Astrocyte of the cerebellum (primary cell): ENCODE data around the gene KRT72.

Source experiments
- DNase-seq: peaks from one replicate; pipeline ENCODE4 v3.0.0-alpha.2; 2011; ENCODE audit warnings: low read depth
- H3K4me3 ChIP-seq: 2 replicates; pipeline ENCODE4 v1.5.1; 2011; ENCODE audit warnings: mild to moderate bottlenecking, low read depth, low read length, moderate library complexity
- CTCF ChIP-seq: IDR thresholded peaks from 2 replicates; pipeline ENCODE4 v1.5.1; 2012; ENCODE audit warnings: low read length, low read depth, moderate library complexity, mild to moderate bottlenecking; ENCODE audit errors: missing control alignments
- in situ Hi-C: cut with HindIII; loops from 2 replicates; pipeline ENCODE4 v1.10.0; 2017; ENCODE audit warnings: low sequenced_read_pairs

KRT72 gene

GRCh38 chr12:52615912-52616311 is 14.6 kb upstream of the KRT72 start:
- DNase-seq: no peak
- in situ Hi-C loops: no loop called here
- TF ChIP-seq CTCF: no peak
- no peak overlapping the region for H3K4me3 ChIP-seq

DNA sequence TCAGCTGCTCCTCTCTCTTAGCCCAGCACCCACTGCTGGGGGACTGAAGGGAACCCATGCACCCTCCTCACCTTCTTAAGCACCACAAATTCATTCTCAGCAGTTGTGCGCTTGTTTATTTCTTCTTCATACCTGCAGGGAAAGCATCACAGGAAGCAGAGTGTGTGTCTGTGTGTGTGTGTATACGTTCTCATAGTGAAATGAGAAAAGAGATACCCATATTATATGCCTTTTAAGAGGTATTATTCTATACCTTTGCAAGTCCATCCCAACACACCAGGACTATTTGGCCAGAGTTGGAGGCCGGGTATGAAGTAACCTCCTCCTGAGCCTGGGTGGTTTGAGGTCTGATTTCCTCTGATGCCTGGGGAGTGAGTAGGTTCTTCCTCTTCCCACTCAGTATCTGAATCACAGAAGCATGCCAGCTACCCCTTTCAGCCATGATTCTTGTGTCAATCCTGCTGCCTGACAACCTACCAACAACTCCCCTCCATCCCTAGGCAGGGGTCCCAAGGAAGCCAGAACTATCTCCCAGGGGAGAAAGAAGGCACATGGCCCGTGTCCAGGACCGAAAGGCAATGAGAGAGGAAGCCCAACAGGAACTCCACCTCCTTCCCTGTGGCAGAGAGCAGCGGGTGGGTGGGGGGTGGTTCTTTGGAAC is 14.1 kb upstream of the KRT72 start:
- no peak overlapping the region for H3K4me3 ChIP-seq
- TF ChIP-seq CTCF: no peak
- DNase-seq: no peak
- in situ Hi-C loops: no loop called here

- no peak for DNase-seq
- TF ChIP-seq CTCF: no peak
- H3K4me3 ChIP-seq: no peak overlapping the region
- in situ Hi-C loops: no loop called here
These were observed 13.3 kb upstream of the KRT72 start for GRCh38 chr12:52614381-52615207.

- DNase-seq: no peak
- no peak for TF ChIP-seq CTCF
- in situ Hi-C loops: no loop called here
- no peak overlapping the region for H3K4me3 ChIP-seq
These were observed 12.2 kb upstream of the KRT72 start for GRCh38 chr12:52613384-52614030.

DNA sequence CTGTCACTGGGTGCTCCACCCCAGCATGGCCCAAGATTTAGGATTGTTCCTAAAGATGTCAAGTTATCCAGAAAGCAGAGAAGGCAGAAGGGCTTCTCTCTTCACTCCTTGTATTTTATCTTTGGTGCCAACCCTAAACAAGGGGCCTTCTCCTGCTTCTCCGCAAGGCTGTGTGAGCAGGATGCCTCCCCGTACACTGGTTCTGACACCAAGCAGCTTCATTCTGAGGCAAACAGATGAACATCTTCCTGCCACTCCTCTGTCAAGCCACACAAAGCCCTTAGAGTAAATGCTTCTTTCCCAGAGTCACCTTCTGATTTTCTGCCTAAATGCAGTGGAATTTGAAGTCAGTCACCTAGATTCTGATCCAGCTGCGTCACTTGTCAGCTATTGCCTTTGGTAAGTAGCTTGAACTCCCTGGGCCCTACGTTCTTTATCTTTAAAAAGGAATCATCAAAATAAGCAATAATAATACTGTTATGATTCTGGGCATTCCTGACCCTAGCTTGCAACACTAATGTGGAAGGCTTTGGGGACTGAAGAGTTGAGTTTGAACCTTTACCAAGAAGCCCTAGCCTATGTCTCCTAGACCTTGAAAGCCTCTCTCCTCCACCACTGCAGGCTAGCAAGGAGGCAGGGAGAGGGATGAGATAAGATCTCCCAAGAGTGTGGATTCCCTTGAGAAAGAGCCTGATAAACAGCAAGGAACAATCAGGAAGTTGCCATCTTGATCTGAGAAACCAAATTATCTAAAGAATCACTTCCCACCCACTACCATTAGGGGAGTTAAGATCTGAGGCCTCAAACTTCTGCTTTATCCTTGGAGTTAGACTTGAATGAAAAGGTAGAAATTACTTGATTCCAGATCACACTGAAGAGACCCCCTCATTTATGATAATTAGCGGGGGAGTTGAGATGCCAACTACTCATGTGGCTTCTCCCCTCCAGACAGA is 11.4 kb upstream of the KRT72 start:
- TF ChIP-seq CTCF: no peak
- no peak overlapping the region for H3K4me3 ChIP-seq
- no peak for DNase-seq
- in situ Hi-C loops: no loop called here

DNA sequence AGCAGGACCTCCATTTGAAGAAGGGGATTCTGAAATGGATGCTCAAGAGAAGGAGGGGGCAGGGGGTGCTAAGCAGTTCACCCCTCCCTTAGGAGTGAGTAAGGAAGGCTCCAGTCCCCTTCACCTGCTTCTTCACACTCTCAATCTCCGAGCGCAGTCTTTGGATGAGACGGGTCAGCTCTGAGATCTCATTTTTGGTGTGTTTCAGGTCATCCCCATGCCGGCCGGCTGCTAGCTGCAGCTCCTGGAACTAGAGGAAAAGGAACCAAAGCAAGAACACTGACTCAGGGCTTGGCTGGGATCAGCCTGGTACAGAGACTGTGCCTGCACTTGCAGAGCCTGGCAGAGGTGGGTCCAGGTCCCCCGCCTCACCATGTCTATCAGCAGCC is 9.8 kb upstream of the KRT72 start:
- TF ChIP-seq CTCF: no peak
- in situ Hi-C loops: no loop called here
- H3K4me3 ChIP-seq: no peak overlapping the region
- DNase-seq: no peak
